Erythroblast (primary cell): ENCODE data around the gene SLC4A5.
"Not testable (repeated sequence)": the region's sequence is repeated elsewhere in the genome, so short reads cannot be mapped to it uniquely, and the experiment has no call there.

Experiments used
- DNase-seq, 2 experiments: peaks; one replicate each; lab custom pipeline; 2025; lab: John Stamatoyannopoulos, UW
- GATA1 ChIP-seq: IDR thresholded peaks from 2 replicates; pipeline ENCODE4 v1.6.1; 2011; ENCODE audit warnings: low read depth, mild to moderate bottlenecking, control low read depth, low read length, moderate library complexity
- POLR2A ChIP-seq: IDR thresholded peaks from 2 replicates; pipeline ENCODE4 v1.6.1; 2011; ENCODE audit warnings: mild to moderate bottlenecking, low read length

SLC4A5 gene

DNA sequence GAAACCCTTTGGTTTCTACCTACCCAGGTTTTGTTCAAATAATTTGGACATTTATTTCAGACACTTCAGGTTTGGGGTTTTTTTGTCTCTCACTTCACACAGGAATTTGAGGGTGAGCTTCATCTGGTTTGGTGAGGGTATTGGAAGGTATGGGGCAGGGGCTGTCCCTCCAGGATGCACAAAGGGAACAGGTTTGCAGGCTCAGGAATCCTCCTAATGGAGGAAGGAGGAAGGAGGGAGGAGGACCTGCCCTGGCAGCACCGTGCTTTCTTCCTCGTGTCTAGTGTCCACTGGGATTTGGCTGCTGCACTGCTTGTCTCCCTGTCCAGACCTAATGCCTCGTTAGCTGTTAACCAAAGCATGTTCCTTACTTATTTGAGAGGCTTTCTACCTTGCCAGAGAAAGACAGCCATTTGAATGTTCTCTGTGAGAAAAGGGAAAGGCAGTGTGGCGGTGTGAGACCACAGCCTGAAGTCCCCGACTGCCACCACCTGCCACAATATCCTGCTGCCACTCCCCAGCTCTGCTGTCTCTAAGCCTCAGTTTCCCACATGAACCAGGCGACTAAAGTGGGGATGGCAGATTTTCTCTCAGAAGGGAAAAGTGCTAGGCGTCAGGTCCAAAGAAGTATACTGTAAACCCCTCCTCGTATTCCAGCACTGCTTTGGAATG lies 2.2 kb upstream of the SLC4A5 start:
- TF ChIP-seq GATA1 (no peak), POLR2A (no peak)
- DNase-seq = no peak

DNA sequence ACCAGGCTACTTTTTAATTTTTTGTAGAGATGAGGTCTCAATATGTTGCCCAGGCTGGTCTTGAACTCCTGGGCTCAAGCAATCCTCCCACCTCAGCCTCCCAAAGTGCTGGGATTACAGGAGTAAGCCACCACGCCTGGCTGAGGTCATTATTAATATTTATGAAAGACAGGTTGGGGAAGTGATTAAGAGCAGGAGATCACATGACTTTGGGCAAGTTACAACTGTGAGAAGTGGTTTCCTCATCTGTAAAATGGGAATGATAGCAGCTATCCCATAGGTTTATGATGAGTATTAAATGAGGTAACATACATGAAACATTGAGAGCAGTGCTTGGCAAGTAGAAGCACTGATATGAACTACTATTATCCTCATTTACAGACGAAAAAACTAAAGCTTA lies 7.0 kb downstream of the SLC4A5 start:
- DNase-seq = not testable (repeated sequence)

DNA sequence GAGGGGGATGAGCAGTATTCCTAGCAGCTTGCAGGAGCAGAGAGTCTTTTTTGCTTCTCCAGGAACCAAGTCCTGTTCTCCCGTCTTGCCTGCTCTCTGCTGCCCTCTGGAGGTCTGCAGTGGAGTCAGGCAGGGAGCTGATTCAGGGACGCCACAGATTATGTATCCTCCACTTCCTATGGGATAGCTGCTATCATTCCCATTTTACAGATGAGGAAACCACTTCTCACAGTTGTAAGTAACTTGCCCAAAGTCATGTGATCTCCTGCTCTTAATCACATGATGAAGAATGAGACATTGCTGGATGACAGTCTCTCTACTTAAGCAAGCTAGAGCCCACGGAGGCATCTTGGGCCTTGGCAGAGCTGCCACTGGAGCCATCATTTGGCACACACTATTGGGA lies 8.3 kb downstream of the SLC4A5 start:
- no peak for TF ChIP-seq GATA1
- no peak for TF ChIP-seq POLR2A
- peak; percentile 56 to 84 for DNase-seq

DNA sequence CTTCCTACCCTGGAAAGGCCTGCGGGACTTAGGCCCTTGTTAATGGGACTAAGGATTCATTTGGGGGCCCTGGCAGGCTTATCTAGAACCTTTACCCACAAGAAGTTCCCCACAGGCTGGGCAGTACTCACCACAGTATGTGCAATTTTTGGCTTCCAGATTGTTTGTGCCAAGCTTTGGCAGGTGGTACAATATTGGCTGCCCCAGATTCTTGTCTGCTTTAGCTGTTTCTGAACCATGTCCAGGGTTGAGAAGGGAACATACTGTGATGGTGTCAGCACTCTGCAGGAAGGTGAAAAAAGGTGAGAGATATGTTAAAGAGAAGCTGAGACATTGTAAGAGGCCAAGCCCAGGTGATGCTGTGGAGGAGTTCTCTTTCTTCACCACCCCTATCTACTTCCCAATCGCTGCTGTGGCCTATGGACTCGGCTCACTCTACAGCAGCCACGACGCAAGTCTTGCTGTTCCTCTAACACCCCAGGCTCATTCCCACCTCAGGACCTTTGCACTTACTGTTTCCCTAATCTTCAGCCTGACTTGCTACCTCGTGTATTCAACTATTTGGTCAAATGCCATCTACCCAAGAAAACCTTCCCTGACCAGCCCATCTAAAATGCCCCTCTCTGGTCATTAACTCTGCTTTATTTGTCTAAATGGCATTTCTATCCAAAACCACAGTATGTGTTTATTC lies 9.2 kb downstream of the SLC4A5 start:
- TF ChIP-seq POLR2A (no peak), GATA1 (no peak)
- DNase-seq = no peak

DNA sequence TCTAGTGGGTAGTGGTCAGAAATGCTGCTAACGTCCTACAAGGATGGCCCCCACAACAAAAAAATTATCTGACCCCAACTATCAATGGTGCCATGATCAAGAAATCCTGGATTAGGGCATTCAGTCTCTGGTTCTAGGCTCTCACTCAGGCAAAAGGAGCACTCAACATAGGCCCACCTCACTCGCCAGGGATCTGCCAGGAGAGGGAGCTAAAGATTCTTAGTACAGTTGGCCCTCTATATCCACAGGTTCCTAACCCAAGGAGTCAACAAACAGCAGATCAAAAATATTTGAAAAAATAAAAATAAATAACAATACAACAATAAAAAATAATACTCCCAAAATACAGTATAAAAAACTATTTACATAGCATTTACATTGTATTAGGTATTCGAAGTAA lies 10.0 kb downstream of the SLC4A5 start:
- TF ChIP-seq POLR2A (no peak), GATA1 (no peak)
- peak; percentile 44 to 59 for DNase-seq

DNA sequence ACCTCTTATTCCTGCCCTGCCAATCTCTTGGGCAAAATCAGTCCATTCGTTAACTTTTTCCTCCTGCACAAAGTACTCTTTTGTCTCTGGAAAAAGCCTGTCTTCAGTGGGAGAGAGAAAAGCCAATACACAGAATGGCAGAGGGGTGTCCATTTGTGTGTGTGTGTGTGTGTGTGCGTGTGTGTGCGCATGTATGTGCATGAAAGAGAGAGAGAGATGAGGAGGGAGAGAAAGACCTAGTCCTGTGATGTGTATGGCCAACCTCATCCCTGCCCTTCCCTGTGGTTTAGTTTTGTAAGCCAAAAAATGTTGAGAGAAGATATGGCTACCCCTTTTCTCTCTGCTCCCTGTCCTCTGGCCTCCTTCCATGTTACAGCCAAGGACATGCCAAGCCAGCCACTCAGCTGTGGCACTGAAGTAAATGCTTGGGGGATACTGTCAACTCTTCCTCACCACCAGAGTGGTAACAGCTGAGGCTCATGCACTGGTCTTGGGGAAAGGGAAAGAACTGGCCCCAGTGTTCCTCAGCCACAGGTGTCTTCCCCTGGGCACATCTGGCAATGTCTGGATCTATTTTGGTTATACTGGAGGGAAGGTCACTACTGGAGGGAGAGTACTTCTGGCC lies 10.6 kb downstream of the SLC4A5 start:
- TF ChIP-seq GATA1 (no peak), POLR2A (no peak)
- no peak for DNase-seq

DNA sequence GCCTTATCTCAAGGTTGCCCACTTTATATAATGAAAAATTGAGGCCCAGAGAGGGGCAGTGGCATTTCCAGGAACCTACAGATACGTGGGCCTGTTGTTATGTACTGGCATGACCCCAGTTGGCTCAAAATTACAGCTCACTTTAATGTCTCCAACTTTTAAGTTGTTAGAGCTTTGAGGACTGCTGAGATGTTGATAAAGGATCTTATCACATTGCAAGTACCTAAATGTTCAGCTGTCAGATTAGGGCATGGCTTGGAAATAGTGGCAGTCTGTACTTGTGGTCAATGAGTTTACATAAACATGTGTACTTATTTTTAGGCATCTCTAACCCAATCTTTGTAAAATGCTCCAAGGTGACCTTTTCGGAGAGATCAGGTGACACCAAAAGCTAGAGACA lies 14.6 kb downstream of the SLC4A5 start:
- TF ChIP-seq POLR2A (no peak), GATA1 (no peak)
- DNase-seq = peak; percentile 15 to 78

DNA sequence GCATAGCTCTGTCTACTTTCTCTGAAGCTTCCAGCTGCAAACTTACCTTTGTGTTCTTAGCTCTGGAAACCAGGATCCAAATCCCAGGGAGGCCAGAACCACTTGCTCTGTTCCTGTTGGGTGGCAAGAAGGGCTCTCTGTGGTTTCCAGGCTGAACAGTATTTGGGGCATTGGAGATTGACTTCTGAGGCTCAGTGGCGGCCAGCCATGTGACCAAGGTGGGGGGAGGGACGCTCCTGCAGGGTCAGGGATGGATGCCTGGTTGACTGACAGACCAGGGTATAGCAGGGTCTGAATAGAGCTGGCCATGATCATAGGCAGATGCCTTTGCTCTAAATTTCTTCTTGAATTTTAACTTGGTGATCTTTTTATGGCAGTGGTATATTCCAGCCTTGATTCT lies 15.1 kb downstream of the SLC4A5 start:
- peak in 1 of 2 experiments; percentile 27 for DNase-seq
- no peak for TF ChIP-seq POLR2A
- TF ChIP-seq GATA1 = no peak

DNA sequence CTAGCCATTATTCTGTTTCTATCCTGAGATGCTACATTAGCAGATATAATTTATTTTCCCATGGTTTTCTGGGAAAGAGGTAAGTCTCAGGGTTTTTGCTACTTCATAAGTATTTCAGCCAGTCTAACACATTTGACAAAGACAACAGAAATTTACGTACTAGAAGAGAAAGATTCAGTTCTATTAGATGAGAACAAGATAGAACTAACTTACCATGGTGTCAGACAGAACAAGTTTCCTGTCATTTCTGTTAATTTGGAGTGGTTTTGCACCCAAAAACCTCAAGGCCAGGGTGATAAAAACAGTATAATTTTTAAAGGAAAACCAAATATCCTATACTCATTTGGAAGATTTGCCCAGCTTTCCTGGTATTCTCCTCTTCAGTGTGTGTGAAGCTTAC lies 15.6 kb downstream of the SLC4A5 start:
- DNase-seq = no peak
- no peak for TF ChIP-seq POLR2A
- TF ChIP-seq GATA1 = no peak

DNA sequence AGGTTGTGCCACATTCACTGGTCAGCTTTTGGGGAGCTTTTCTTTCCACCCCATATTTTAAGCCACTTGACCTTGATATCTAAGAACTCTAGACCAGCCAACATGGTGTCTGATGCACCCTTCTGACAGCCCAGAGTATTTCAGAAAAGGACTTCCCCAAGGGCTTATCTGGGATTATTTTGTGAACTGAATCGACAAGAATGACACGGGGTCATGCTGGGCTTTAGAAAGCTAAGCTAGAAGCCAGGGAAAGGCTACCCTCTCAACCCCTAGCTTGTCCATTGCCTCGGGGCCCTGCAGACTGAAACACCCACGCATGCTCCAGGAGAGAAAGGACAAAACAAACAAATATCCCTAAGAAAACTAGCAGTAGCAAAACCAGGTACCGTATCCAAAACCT lies 16.0 kb downstream of the SLC4A5 start:
- peak in 1 of 2 experiments; percentile 17 for DNase-seq
- TF ChIP-seq POLR2A = no peak
- no peak for TF ChIP-seq GATA1

DNA sequence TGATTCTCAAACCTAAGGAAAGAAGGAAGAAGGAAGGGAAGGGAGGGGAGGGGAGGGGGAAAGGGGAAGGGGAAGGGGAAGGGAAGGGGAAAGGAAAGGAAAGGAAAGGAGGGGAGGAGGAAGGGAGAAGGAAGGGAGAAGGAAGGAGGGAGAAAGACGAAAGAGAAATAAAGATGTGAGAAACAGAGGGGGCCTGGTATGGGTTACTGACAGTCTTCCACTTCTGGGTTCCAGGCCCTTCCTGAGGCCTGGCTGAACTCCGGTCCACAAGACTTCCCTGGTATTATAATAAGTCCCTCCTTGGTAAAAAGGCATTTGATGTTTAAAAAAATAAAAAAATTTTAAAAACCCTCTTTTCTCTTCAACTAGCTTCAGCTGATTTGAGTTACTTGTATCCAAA lies 17.4 kb downstream of the SLC4A5 start:
- DNase-seq = no peak

DNA sequence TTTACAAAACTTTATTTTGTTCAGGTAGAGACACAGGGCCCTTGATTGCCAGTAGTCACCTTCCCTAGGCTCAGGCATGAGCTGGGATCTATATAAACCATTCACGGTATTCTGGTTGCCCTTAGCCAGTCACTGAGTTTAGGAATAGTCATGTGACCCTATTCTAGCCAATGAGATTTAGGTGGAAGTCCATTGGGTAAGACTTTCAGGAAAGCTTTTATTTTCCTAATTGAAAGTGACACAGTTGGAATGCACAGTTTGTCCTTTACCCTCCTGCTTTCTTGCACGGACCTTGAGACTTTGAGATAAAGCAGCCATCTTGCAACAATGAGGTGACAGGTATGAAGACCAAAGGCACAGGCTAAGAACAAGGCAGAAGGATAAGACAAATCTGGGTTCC lies 21.5 kb downstream of the SLC4A5 start:
- TF ChIP-seq GATA1 (no peak), POLR2A (no peak)
- no peak for DNase-seq

More for the DNA sequence above, 17.4 kb downstream of the SLC4A5 start:
- TF ChIP-seq POLR2A = no peak
- TF ChIP-seq GATA1 = no peak

DNA sequence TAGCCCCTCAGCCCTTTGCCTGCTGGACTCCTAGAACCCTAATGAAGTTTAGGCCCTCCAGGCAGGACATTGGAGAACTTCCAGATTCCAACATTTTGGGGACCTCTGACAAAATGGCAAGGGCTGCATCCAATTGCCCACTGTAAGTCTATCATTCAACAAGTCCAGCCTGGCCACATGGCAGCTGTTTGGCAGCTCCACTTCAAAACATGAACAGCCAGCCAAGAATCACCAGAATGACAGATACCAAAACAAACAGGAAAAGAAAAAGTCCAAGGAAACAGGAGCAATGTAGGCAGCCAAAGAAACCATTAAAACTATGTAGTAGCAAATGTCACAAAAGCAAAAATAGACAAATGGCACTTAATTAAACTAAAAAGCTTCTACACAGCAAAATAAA lies 25.5 kb downstream of the SLC4A5 start:
- no peak for TF ChIP-seq POLR2A
- TF ChIP-seq GATA1 = no peak
- no peak for DNase-seq

DNA sequence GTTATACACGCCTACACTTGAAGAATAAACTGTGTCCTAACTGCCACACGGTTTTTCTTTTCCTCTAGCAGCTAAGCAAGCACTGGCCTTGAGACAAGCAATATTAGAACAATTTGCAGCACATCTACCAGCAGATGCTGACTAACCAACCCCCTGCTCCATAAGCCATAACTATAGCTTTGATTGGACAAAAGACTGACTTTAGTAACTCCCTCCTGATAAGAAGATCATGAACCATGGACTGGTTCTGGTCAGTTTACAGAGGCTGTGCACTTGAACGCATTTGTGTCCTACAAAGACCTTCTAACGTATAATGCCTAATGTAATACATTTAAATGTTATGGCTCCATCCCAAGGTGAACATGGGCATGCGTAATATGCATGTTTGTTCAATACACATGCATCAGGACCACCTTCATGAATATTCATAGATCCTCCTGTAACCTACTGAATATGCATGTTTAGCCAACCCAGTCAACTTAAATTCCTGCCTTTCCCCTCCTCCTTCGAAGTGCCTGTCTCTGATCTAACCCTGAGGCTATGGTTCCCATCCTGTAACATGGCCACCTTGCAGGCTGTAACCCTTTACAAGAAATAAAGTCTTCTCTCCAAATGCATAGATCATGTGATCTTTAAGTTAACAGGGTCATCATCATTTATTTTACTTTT lies 26.5 kb downstream of the SLC4A5 start:
- no peak for DNase-seq
- TF ChIP-seq POLR2A = no peak
- TF ChIP-seq GATA1 = no peak
